H1 (cell line): ENCODE measurements around the gene FARP2. TPM values are rescaled to one million over a fixed set of nuclear protein-coding genes. Genes with fewer than 3 reads are reported as not detected.

Experiments
- polyA plus RNA-seq, 7 experiments: library from polyadenylated mRNA; depleted of rRNA in 3 of 7; stranded (reverse) in 5 of 7; unstranded in 2 of 7; fragments of >200 nt in 5 of 7; fragments of 200-250 nt in 2 of 7; gene quantifications; 1 replicate in 5 of 7; 2 replicates in 1 of 7; 4 replicates in 1 of 7; pipeline versions ENCODE4 v1.2.1 to v1.2.3, GENCODE V29; 2011 to 2013; ENCODE audit warnings: missing spikeins in 2 of 7, mixed read lengths in 2 of 7
- total RNA-seq: library from RNA; stranded (reverse); fragmentation: NEBNext Ultra II Directional; extraction: Animal tissue kit (Norgen Biotek cat#: 25700); gene quantifications from 2 replicates; pipeline ENCODE4 v1.2.1, GENCODE V29; 2021
- TF ChIP-seq, protein P1 (sequence below): IDR thresholded peaks from 2 replicates; pipeline ENCODE4 v1.6.1; 2012; ENCODE audit warnings: low read length, inconsistent platforms

The FARP2 gene
- total and polyA plus RNA-seq, 2 of the 8 experiments (the other 6 are each of a cell fraction or from before 2014, with no cell fraction given), result 12.4 to 33.4 TPM

DNA sequence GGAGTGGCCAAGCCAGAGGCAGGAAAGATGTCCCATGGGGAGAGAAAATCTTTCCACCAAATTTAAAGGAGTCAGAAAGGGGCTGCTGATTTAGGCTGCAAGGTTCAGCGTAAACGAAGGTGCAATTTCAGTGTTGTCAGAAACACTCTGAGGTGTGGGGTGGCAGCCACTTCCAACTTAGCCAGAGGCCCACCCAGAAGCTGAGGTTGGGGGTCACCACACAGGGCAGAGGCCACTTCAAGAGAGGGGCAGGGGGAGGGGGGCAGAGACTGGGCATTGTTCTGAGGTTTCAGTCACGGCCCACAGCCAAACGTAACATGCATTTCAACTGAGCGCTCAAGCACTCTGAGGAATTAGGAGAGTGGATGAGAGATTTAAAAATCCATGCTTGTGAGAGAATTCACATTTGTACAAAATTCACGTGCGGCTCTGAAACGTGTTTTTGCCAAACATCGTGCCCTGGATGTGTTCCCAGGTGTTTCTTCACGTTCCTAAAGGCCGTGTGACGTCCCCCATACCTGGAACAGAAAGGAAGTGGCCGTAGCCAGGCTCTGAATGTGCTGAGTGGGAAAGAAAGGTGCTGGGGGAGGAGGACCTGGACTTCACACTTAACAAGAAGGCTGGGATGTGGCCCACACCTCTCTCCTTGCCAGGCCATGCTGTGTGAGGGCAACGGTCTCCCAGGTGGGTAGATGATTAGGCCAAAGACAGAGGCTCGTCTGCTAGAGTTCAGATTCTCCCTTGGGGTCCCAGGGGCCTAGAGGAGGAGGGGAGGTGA lies 182.9 kb downstream of the FARP2 start (continued):
- TF ChIP-seq, protein P1, sequence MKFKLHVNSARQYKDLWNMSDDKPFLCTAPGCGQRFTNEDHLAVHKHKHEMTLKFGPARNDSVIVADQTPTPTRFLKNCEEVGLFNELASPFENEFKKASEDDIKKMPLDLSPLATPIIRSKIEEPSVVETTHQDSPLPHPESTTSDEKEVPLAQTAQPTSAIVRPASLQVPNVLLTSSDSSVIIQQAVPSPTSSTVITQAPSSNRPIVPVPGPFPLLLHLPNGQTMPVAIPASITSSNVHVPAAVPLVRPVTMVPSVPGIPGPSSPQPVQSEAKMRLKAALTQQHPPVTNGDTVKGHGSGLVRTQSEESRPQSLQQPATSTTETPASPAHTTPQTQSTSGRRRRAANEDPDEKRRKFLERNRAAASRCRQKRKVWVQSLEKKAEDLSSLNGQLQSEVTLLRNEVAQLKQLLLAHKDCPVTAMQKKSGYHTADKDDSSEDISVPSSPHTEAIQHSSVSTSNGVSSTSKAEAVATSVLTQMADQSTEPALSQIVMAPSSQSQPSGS, result no peak
- TF ChIP-seq, all 59 proteins: peak for 0
